Measurements from ENCODE around the gene RTP5. TPM values are rescaled to one million over a fixed set of nuclear protein-coding genes. Genes with fewer than 3 reads are reported as not detected.

Gene RTP5
- total RNA-seq, 1 experiment from 2014 or later, result not detected

GRCh38 chr2:241842620-241843211 is 26.8 kb upstream of the RTP5 start:
- CTCF ChIA-PET, result no interaction called here
- Histone ChIP-seq H3K9me3 (no peaks in the 10 kb centered on the region), H3K36me3 (ENCODE audit: control insufficient read depth, insufficient read depth, low read length) (no peaks in the 10 kb centered on the region), H3K4me3 (ENCODE audit: low read depth, low read length) (no peak overlapping the region), H3K4me1 (peaks cover 5% of the 10 kb centered on the region; the same call in 1 of the 2 replicates), H3K27me3 (replicated peaks; ENCODE audit: control insufficient read depth, insufficient read depth, low read length) (no peaks in the 10 kb centered on the region)
- no peak overlapping the region for H3K27ac Mint-ChIP-seq (ENCODE audit: unreplicated experiment)
- H3K36me3 Mint-ChIP-seq (ENCODE audit: insufficient read depth, unreplicated experiment), result no peaks in the 10 kb centered on the region
- intact Hi-C loops (cut with micrococcal nuclease; ENCODE audit: unreplicated experiment), result no loop called here
- BruUV-seq (replicated peaks), result no TSS peak
- no peaks in the 10 kb centered on the region for H3K27me3 Mint-ChIP-seq (ENCODE audit: insufficient read depth, unreplicated experiment)
- no peak for TF ChIP-seq CTCF (IDR thresholded peaks at IDR 0.05; ENCODE audit: insufficient read depth in 1 of 2, low read depth in 1 of 2, low read length in 1 of 2, severe bottlenecking in 1 of 2, unreplicated experiment in 1 of 2)
- no peaks in the 10 kb centered on the region for H3K4me1 Mint-ChIP-seq (ENCODE audit: low read depth, unreplicated experiment)
- peak overlapping the region; percentile 14 for H3K4me3 Mint-ChIP-seq (ENCODE audit: unreplicated experiment)
- POLR2A ChIA-PET, result no interaction called here
- no peaks in the 10 kb centered on the region for H3K9me3 Mint-ChIP-seq (ENCODE audit: unreplicated experiment)
- no peak for DNase-seq

GRCh38 chr2:241843321-241844065 is 26.0 kb upstream of the RTP5 start:
- Histone ChIP-seq H3K27me3 (replicated peaks; ENCODE audit: control insufficient read depth, insufficient read depth, low read length) (no peaks in the 10 kb centered on the region), H3K4me3 (ENCODE audit: low read depth, low read length) (no peak overlapping the region), H3K36me3 (ENCODE audit: control insufficient read depth, insufficient read depth, low read length) (no peaks in the 10 kb centered on the region), H3K4me1 (peaks cover 5% of the 10 kb centered on the region; the same call in 1 of the 2 replicates), H3K9me3 (no peaks in the 10 kb centered on the region)
- H3K4me3 Mint-ChIP-seq (ENCODE audit: unreplicated experiment), result peak overlapping the region; percentile 14
- ChIA-PET POLR2A (no interaction called here), CTCF (no interaction called here)
- intact Hi-C loops (cut with micrococcal nuclease; ENCODE audit: unreplicated experiment), result no loop called here
- no peak for DNase-seq
- H3K27me3 Mint-ChIP-seq (ENCODE audit: insufficient read depth, unreplicated experiment), result no peaks in the 10 kb centered on the region
- TF ChIP-seq CTCF (IDR thresholded peaks at IDR 0.05; ENCODE audit: insufficient read depth in 1 of 2, low read depth in 1 of 2, low read length in 1 of 2, severe bottlenecking in 1 of 2, unreplicated experiment in 1 of 2), result no peak
- BruUV-seq (replicated peaks), result no TSS peak
- H3K9me3 Mint-ChIP-seq (ENCODE audit: unreplicated experiment), result no peaks in the 10 kb centered on the region
- no peaks in the 10 kb centered on the region for H3K36me3 Mint-ChIP-seq (ENCODE audit: insufficient read depth, unreplicated experiment)
- H3K27ac Mint-ChIP-seq (ENCODE audit: unreplicated experiment), result no peak overlapping the region
- no peaks in the 10 kb centered on the region for H3K4me1 Mint-ChIP-seq (ENCODE audit: low read depth, unreplicated experiment)

- H3K4me3 ChIP-seq (ENCODE audit: low read depth, low read length), result peak overlapping the region; percentile 32
- Mint-ChIP-seq H3K4me3 (ENCODE audit: unreplicated experiment) (peak overlapping the region; percentile 68), H3K36me3 (ENCODE audit: insufficient read depth, unreplicated experiment) (no peaks in the 10 kb centered on the region), H3K9me3 (ENCODE audit: unreplicated experiment) (no peaks in the 10 kb centered on the region), H3K4me1 (ENCODE audit: low read depth, unreplicated experiment) (no peaks in the 10 kb centered on the region), H3K27ac (ENCODE audit: unreplicated experiment) (no peak overlapping the region), H3K27me3 (ENCODE audit: insufficient read depth, unreplicated experiment) (no peaks in the 10 kb centered on the region)
- ChIA-PET POLR2A (interaction anchor here (0.6 kb wide), 1 partner anchor 152 kb away, joined by 10 read pairs; no protein-coding TSS in a partner anchor), CTCF (no interaction called here)
- no peaks in the 10 kb centered on the region for H3K9me3 ChIP-seq
- no peaks in the 10 kb centered on the region for H3K27me3 ChIP-seq (replicated peaks; ENCODE audit: control insufficient read depth, insufficient read depth, low read length)
- H3K36me3 ChIP-seq (ENCODE audit: control insufficient read depth, insufficient read depth, low read length), result no peaks in the 10 kb centered on the region
- TF ChIP-seq CTCF (IDR thresholded peaks at IDR 0.05; ENCODE audit: insufficient read depth in 1 of 2, low read depth in 1 of 2, low read length in 1 of 2, severe bottlenecking in 1 of 2, unreplicated experiment in 1 of 2), result no peak
- H3K4me1 ChIP-seq, result peaks cover 5% of the 10 kb centered on the region; the same call in 1 of the 2 replicates
- BruUV-seq (replicated peaks), result no TSS peak
- intact Hi-C loops (cut with micrococcal nuclease; ENCODE audit: unreplicated experiment), result no loop called here
- peak; percentile 54 to 79 for DNase-seq
Measured at GRCh38 chr2:241844066-241844728, 25.3 kb upstream of the RTP5 start.
